H4 (cell line): ENCODE measurements around the gene SMAD5. TPM values are rescaled to one million over a fixed set of nuclear protein-coding genes. Genes with fewer than 3 reads are reported as not detected.

Experiments used
- DNase-seq: peaks from one replicate; pipeline ENCODE4 v3.0.0-alpha.2; 2015; ENCODE audit warnings: low spot score
- total RNA-seq: library from RNA; depleted of rRNA; stranded (reverse); fragments of >200 nt; shearing (Covaris generic); gene quantifications from 2 replicates; pipeline ENCODE4 v1.2.3, GENCODE V29; 2014; rRNA removed

Gene SMAD5
- 38.8 and 40.0 TPM in 2 replicates for total RNA-seq

DNA sequence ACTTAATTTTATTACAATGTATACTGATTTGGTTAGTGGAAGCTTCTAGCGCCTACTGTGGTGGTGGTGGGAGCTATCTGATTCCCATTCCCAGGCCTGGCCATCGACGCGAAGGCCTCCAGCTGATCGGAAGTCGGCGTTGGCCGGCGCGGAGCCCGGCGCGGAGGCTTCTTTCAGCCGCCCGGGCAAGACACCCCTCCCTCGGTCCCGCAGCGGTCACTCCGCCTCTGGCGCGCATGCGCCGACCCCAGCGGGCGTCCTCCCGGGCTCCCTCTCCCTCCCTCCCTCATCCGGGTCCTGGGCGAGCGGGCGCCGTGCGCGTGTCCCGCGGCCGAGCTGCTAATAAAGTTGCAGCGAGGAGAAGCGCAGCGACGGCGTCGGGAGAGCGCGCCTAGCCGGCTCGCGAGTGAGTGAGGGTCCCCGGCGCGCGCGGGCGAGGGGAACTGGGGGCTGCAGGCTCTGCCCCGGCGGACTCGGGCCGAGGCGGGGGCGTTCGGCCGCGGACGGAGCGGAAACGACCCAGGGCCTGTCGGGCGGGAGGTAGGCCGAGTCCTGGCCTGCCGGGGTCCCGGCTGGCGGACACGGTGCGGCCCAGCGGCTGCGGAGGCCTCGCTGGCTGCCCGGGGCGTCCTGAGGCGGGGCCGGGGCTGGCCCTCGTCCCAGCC, at the start of gene SMAD5:
Gene SMAD5, plus strand, starts transcription at position 289 of the 665 bp plus-strand sequence. CDS start 20,916 bp downstream, outside the sequence.
- peak; percentile 93 for DNase-seq

DNA sequence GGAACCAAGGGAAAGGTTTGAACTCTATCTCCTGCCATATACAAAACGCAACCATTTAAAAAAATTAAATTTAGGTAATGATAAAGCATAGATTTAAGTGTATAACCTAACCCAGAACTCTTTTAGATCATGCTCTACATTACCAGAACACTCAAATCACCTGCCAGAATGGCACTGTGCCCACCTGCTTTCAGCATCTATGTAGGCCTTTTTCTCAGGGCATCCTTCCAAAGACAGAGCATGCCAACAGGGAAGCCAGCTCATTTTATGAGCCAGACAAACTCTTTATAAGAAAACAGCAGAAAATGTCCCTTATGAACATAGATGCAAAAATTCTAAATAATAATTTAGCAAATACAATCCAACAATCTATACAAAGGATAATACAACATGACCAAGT, 47.9 kb upstream of the SMAD5 start:
- DNase-seq: no peak

DNA sequence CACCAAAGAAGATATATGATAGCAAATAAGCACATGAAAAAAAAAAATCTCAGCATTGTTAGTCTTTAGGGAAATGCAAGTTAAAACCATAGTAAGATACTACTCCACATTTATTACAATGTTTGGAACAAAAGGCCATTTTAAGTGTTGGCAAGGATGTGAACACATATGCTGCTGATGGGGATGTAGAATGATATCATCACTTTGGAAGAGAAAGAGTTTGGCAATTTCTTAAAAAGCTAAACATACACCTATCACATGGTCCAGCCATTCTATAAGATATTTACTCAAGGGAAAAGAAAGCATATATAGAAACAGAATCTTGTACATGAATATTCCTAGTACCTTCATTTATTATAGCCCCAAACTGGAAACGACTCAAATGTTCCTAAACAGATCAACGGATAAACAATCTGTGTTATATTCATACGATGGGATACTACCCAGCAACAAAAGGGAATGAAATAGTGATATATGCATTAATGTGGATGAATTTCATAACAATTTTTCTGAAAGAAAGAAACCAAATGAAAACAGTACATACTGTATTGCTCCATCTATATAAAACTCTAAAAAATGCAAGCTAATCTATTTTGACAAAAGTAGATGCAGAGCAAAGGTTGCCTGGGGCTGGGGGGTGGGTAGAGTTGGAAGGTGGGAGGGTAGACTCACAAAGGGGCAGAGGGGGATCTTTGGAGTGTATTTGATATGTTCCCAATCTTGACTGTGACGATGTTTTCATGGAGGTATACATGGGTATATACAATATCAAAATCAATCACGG, 45.7 kb upstream of the SMAD5 start:
- DNase-seq: no peak

DNA sequence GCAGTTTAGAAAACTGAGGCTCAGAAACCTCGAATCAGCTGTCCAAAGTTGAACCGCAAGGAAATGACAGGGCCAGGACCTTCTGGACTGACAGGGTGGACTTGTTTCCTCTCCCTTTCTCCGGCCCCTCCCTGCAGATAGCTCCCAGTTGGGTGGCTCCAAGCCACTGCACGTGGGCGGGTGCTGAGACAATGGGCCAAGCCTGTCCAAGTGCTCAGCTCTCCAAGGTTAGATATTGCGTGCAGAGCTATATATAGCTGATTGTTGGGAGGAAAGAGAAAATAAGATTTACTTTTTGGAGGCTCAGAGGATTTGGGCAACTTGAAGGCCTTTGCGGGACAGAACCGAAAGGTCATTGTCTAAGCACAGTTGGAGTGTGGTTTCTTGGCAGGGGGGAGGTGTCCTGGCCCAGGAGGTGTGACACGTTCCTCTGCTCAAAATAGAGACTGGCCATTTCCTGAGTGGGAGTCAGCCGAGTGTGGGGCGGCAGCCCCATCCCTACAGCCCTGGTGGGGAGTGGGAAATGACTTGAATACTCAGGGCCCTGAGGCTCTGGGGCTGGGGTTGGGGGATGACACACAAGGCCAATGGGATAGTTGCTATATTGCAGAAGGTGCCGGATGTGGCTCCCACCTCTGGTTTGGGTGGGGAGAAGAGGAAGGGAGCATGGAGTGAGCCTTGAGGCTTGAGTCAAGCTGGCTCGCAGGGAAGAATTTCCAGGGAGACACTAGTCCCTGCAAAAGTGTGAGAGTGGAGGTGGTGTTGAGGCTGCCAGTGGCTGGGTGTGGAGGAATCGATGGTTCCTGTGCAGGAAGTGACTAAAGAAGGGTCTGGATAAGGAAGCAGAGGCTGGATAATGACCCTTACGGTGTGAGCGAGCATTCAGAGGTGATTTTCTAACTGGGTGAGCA, 44.4 kb upstream of the SMAD5 start:
- no peak for DNase-seq

DNA sequence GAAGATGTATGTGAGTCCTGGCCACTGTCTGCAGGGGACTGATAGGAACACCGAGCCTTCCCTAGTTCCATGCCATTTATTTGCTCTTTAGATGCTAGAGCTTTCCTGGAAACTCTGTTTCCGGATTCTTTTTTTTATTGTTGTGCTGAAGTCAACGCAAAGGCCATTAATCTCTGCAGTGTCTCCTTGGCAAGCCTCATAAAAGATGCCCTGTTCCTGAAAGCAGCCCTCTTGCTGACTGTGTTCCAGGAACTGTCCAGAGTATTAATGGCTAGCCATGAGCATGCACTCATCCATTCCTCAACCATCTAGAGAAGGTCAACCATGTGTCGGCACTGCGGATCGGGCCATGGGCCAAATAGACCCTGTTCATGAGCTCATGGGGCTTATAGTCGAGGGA, 42.9 kb upstream of the SMAD5 start:
- DNase-seq: no peak

DNA sequence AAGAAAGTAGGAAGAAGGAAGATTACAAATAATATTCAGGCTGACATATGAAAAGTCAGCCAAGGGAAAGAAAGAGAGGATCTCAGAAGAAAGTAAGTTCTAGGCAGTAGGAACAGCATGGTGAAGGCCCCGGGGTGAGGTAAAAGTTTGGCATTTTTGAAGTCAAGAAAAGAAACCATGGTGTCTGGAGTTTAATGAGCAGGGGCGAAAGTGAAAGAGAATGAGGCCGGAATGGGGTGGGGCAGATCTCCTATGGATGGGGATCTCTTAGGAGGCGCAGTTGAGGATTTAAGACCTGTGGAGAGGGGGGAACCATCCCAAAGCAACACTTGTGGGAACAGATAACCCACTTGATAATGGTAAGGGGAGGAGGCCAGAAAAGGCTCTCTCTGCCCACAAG, 42.3 kb upstream of the SMAD5 start:
- no peak for DNase-seq

DNA sequence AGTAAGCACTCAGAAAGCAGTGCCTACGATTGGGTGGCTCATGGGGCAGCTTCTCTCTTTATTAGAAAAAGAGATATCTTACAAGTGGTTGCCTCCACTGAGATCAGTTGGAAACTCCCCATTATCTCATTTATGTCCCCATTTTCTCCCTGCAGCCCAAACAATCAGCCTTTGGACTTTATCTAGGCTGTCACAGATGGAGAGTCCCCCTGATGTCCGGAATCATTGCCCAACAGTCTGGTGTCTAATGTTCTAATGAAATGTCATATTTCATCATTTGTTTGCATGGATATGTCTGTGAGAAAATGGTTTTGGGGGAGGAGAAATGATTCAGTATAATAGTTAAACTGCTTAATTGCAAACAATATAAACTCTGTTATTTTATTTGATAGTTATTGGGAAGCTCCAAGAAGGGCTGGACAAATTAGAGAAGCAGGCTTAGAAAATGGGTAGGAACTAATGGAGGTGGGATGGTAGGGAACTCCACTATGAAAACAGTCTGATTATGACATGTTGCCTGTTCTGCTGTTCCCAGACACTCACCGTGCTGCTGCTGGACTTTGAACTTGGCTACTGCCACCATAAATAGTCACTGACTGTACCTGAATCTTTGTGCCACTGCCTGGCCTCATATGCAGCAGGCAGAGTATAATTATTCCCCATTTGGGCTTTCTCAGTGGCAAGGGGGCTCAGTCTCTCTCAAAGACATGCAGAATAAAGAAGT, 38.3 kb upstream of the SMAD5 start:
- DNase-seq: no peak

DNA sequence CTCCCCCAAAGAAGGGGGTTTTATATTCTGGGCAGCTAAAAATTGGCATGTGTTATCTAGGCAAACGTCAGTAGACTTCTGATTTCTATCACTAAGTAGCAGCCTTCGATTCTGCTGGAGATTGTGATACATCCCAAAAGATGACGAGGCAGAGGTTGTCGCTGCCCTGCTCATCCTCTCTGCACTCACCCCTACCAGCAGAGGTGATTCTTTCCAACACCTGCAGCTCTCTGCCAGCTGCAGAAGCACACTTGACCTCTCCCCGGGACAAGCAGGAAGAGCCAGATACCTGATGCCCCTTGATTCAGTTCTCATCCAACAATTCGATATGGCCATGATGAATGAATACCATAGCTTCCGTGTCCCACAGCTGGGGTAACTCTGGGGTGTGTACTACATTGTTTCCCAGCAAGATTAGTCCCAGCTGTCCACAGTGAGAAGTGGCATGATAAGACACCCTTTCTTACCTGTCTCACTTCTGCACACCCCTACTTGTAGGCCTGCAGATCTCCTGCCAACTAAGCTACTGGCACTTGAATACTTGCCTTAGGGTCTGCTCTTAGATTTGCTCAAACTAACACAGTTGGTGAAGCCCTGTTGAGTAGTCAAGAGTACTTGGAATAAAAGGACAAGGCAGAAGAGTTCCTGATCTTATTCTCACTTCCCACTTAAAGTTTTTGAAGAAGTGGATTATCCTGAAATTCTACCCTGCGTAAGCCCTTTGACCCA, 37.6 kb upstream of the SMAD5 start:
- no peak for DNase-seq

DNA sequence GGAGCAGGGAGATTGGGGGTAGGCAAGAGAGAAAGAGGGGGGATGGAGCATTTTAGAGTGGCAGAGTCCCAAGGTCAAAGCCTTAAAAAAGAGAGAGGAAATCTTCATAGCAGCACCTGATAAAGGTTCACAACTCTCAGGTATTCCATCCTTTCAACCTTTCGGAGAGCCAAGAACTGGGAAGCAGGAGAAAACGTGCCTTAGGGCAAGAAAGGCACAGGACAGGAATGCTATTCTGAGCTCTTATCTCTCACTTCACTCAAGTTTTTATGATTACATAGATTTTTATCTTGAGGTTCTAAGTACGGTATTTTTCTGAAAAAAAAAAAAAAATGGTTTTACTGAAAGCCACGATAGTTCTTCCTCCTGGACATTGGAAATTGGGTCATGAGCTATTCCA, 34.5 kb upstream of the SMAD5 start:
- DNase-seq: no peak

DNA sequence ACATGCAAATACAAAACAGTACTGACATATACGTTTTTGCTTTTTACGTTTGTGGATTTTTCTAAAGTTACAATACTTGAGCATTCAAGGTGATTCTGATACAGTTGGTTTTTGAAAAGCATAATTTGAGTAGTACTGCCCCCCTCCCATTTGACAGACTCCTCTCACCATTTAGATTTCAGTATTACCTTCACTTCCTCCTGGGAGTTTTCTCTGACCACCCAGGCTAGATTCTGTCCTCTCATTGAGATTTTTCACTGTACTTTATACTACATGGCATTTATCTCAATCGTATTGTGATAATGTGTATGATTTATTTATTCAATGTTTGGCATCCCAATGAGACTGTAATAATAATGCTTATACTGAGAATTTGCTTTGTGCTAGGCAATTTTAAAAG, 32.8 kb upstream of the SMAD5 start:
- DNase-seq: no peak

DNA sequence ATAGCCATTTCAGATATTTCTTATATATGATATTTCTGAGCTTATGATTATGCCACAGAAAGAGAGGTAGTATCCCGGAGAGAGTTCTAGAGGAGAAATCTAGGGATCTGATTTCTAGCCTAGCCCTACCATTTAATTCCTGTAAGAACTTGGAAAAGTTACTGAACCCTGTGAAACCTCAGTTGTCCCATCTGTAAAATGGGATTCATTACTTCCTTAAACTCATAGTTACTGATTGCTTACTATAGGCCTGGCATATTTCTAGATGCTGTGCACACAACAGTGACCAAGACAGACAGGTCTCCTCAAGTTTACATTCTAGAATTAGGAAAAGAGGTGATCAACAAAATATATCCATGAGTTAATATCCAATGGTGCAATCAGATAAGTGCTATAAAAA, 30.8 kb upstream of the SMAD5 start:
- DNase-seq: no peak

DNA sequence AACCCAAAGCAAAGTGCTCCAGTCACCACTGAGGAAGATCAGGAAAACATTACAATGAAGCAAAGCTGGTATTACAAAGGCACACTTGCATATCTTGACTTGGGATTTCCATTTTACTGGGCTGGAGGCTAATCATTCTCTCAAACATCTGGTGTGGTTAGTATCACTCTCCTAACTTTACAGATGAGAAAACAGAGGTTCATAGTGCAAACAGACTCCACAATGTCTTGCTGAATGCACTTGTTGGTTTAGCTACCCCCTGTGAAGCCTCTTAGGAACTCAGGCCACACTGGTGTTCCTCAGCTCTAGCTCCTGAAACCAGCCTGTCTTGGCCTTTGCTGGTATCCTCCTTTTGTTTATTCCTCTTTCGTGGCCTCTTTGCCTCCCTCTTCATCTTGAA, 29.5 kb upstream of the SMAD5 start:
- DNase-seq: no peak

DNA sequence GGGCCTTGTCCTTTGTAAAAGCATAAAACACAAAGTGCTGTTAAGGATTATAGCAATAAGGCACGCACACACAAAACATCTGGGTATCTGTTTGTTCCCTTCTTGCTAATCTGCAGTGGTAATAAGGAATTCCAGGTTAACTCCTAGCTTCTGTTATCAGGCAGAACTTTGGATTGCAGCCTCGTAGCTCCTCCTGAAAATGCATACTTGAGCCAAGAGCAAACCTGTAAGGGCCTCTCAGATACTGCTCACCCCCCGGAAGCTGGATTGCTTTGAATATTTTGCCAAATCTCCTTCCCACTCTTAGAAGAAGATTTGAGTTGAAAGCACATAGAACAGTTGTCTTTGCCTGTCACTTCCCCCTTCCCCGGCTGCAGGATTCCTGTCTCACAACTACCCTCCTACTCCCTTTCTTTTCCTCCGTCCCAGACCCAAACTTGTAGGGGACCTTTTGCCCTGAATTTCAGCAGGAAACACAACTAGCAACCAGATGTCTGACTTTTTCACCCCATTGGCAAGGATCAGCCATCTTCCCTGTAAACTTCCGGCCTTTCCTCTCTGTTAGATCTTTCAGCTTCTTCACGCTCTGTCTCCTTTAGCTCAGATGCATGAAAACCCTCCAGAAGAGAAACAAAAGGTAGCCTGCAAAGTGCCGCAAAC, 28.2 kb upstream of the SMAD5 start:
- DNase-seq: no peak

DNA sequence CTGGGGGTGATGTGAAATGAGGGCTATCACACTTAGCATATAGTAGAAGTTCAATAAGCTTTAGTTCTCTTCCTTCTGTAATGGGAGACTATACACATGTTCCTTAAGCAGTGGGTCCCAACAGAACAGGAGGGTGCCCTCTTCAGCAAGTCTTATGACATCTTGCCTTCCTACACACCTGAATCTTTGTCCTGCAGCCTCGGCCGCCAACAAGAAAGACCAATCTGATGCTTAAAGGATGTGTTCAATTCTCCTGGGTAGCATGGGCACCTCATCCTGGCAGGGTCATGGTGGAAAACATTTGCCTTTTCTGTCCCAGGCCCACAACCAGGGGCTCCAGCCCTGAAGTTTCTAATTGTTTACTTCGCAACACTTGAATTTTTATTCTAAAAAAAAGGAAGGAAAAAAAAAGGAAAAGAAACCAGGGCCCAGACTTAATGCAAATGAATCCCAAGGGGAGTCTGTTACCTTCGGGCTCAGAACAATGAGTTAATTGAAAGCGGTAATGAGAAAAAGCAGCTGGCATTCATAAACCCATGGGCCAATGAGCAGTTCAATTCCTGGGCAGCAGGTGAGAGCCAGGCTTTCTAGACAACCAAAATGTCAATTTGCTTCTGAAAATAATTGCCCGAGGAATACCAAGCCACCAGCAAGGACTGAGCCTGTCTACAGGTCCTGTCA, 26.2 kb upstream of the SMAD5 start:
- DNase-seq: no peak

DNA sequence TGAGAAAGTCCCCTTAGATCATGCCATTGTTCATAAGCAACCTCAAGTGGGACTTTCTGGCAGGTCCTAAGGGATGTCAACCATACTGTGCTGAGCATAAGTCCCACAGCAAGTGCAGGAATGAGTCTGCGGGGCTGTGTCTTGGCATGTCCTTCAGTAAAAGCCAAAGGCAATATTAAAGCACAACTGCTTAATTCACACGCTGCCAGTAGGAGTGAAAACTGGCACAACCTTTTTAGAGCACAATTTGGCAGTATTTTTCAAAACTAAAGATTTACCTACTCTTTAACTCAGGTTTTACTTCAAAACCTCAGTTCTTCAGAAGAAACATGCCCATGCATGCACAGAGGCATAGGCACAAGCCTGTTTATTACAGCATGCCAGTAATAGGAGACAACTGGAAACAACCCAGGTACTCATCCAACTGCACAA, 24.4 kb upstream of the SMAD5 start:
- DNase-seq: no peak

DNA sequence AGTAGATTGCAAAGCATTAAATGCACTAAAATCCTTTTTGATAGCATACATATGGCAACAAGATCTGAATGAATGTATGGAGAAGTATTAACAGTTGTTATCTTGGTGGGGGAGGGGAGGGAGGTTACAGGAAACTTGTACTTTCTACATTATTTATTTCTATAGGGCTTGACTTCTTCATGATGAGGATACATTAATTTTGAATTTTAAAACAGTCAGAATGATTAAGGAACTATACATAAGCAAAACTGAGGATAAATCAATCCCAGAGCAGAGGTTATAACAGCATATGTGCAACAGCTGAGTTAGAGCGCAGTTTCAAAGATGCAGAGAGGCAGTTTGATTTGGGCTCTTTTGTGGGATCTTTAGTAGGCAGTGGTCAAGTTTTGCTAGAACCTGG, 23.9 kb upstream of the SMAD5 start:
- no peak for DNase-seq

DNA sequence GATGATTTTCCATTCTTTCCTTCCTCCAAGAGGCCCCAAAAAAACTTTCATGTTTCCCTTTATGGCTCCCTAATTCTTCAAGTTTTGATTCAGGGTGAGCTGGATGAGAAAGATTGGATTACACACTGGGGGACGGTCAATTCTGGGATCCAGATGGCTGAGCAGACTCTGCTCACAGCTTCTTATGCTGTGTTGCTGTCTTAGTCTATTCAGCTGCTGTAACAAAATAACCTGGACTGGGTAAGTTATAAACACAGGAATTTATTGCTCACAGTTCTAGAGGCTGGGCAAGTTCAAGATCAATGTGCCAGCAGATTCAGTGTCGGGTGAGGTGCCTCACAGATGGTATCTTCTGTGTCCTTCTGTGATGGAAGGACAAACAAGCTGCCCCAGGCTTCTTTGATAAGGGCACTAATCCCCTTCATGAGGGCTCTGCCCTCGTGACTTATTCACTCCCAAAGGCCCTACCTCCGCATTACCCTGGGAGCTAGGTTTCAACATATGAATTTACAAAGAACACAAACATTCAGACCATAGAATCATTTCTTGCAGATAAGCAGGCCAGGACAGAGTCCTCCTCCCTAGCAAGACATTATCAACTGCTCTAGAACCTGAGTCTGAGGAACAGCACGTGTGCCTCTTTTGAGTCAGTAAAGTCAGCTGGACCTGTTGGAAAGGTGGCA, 23.1 kb upstream of the SMAD5 start:
- DNase-seq: no peak

DNA sequence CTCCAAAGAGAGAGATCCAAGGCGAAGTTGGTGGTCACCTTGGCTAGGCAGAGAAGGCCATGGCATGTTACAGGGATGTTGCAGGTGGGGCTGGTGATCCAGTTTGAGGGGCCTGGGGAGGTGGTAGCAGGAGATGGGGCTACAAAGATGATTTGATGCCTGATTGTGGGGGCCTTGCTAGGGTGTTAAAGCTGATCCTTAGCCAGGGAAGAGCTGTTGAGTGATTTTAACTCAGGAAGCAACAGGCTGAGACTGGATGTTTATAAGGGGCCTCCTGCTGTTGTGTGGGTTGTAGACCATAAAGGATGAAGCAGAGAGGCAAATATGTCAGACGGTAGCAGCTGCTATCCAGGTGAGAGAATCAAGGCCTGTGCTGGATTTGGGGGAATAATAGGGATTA, 19.0 kb upstream of the SMAD5 start:
- DNase-seq: no peak

DNA sequence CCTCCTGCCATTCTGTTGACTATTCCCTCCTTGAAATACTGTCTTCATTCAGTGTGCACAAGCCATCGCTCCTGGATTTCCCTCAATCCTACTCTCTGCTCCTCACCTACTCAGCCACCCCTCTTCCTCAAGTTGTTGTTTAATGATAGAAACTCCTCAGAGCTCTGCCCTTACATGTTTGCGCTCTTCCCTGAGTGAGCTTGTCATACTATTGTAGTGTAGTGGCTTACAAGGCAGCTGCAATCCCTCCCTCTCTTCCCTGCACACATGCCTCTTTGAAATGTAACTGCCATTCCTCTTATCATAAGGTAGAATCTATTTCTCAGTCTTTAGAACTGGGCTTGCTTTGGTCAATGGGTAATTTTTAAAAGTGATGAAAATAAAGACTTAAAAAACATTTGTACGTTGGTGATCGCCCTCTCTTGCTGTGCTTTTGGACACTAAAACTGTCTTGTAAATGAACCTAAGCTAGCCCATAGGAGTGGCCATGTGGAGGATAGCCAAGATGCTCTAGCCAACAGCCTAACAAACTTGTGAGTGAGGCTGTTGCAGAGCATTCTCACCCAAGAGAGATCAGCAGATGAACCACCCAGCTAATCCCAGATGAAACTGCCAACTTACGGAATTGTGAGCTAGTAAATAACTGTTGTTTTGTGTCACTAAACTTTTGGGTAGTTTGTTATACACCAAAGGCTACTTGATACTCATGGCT, 18.1 kb upstream of the SMAD5 start:
- DNase-seq: no peak
